IMR-90 (cell line): ENCODE measurements around the gene ROGDI.

ENCODE experiments used
- CTCF ChIP-seq: conservative IDR thresholded peaks from 2 replicates; pipeline ENCODE4 v1.5.1; 2012; ENCODE audit warnings: mild to moderate bottlenecking, low read depth, low read length, improper control_type of control experiment
- MAZ ChIP-seq: IDR thresholded peaks from 2 replicates; pipeline ENCODE4 v1.6.1; 2012; ENCODE audit warnings: low read depth, mild to moderate bottlenecking, low read length, improper control_type of control experiment, moderate library complexity, borderline replicate concordance
- RFX5 ChIP-seq: IDR thresholded peaks from 2 replicates; pipeline ENCODE4 v1.8.0; 2012; ENCODE audit warnings: low read depth, mild to moderate bottlenecking, low read length, moderate library complexity
- SMC3 ChIP-seq: fragments of 150-350 bp; IDR thresholded peaks from 2 replicates; pipeline ENCODE4 v1.6.1; 2016; ENCODE audit warnings: low read depth, mild to moderate bottlenecking, antibody characterized with exemption, low read length, moderate library complexity

- no peak for TF ChIP-seq MAZ
- no peak for TF ChIP-seq RFX5
- TF ChIP-seq SMC3: no peak
- no peak for TF ChIP-seq CTCF
Measured at GRCh38 chr16:4771646-4772045, 30.8 kb downstream of the ROGDI start.
